ENCODE data around the gene UNC45B. TPM values are rescaled to one million over a fixed set of nuclear protein-coding genes. Genes with fewer than 3 reads are reported as not detected.
A peak's percentile ranks its signal among the peaks of the same experiment; 100 is the strongest.

Gene UNC45B
- total and polyA plus RNA-seq, 2 of the 13 experiments (the other 11 are each of a cell fraction or from before 2014, with no cell fraction given), result 0.01 TPM; not detected in 1

DNA sequence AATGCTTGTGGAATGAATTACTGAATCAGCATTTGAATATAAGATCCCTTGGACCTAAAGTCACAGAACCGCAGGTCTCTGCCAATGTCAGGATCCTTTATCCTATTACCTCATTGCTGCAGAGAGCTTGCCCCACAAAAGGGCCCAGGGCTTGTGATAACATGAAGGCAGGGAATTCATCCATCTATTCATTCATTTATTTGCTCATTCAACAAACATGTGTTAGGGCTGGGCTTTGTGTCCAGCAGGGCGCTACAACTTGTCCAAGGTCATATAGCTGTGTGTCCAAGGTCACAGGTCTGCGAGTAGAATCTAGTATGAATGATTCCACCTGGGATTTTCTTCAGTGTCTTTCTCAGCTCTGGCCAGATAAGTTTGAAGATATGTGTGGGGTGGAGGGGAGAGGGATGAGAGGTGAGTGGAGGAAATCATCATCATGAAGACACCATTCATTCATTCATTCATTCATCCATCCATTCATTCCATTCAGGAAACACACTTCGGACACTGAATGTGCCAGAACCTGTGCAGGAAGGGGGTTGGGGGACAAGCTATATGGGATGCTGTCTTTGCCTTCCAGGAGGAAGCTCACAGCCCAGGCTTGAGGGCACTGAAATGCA is 1.3 kb upstream of the UNC45B start (continued):
- TF ChIP-seq SOX13 (IDR thresholded peaks at IDR 0.05), result no peak
- peak in 1 of 2 experiments; percentile 32; a peak in 1 of 4 replicates for TF ChIP-seq SOX13 (CRISPR knock-in tag; conservative IDR thresholded peaks at IDR 0.05 in 1 of 2, IDR thresholded peaks at IDR 0.05 in 1 of 2)
- no peak for TF ChIP-seq ZNF383 (CRISPR knock-in tag; IDR thresholded peaks at IDR 0.05; ENCODE audit: borderline replicate concordance)
- peak; percentile 81 for TF ChIP-seq ESRRA (CRISPR knock-in tag; IDR thresholded peaks at IDR 0.05; ENCODE audit: low read depth)
- TF ChIP-seq, protein P1, sequence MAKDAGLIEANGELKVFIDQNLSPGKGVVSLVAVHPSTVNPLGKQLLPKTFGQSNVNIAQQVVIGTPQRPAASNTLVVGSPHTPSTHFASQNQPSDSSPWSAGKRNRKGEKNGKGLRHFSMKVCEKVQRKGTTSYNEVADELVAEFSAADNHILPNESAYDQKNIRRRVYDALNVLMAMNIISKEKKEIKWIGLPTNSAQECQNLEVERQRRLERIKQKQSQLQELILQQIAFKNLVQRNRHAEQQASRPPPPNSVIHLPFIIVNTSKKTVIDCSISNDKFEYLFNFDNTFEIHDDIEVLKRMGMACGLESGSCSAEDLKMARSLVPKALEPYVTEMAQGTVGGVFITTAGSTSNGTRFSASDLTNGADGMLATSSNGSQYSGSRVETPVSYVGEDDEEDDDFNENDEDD (CRISPR knock-in tag; IDR thresholded peaks at IDR 0.05; ENCODE audit: borderline replicate concordance), result no peak
- TF ChIP-seq, protein P2, sequence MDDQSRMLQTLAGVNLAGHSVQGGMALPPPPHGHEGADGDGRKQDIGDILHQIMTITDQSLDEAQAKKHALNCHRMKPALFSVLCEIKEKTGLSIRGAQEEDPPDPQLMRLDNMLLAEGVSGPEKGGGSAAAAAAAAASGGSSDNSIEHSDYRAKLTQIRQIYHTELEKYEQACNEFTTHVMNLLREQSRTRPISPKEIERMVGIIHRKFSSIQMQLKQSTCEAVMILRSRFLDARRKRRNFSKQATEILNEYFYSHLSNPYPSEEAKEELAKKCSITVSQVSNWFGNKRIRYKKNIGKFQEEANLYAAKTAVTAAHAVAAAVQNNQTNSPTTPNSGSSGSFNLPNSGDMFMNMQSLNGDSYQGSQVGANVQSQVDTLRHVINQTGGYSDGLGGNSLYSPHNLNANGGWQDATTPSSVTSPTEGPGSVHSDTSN (CRISPR knock-in tag; IDR thresholded peaks at IDR 0.05; ENCODE audit: borderline replicate concordance), result no peak
- TF ChIP-seq SMAD9 (CRISPR knock-in tag; IDR thresholded peaks at IDR 0.05), result no peak
- TF ChIP-seq, protein P3, sequence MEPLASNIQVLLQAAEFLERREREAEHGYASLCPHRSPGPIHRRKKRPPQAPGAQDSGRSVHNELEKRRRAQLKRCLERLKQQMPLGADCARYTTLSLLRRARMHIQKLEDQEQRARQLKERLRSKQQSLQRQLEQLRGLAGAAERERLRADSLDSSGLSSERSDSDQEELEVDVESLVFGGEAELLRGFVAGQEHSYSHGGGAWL (CRISPR knock-in tag; IDR thresholded peaks at IDR 0.05), result no peak
- no peak for TF ChIP-seq CREB1 (IDR thresholded peaks at IDR 0.05)
- TF ChIP-seq CREB1 (CRISPR knock-in tag; IDR thresholded peaks at IDR 0.05), result no peak
- no peak for TF ChIP-seq MEF2D (CRISPR knock-in tag; IDR thresholded peaks at IDR 0.05)
- peak; percentile 62; the same call in 1 of the 2 replicates for TF ChIP-seq ZNF24 (IDR thresholded peaks at IDR 0.05)
- no peak for TF ChIP-seq ELF1 (CRISPR knock-in tag; IDR thresholded peaks at IDR 0.05)
- TF ChIP-seq MAFK (conservative IDR thresholded peaks at IDR 0.05 in 1 of 2, IDR thresholded peaks at IDR 0.05 in 1 of 2; ENCODE audit: low read length in 2 of 2), result 0 out of 4 replicates have a peak, but pooled peaks of 1 of the 2 experiments have one; percentile 16
